MG63 (cell line): ENCODE measurements around the gene HNRNPF. TPM values are rescaled to one million over a fixed set of nuclear protein-coding genes. Genes with fewer than 3 reads are reported as not detected.

Experiments
- DNase-seq: peaks from one replicate; pipeline ENCODE4 v3.0.0-alpha.2; 2020
- H3K27me3 ChIP-seq: fragments of 250-450 bp; sonication (Bioruptor Pico); 2 replicates; pipeline ENCODE4 v1.5.1; 2020; ENCODE audit warnings: mild to moderate bottlenecking, moderate library complexity
- H3K36me3 ChIP-seq: fragments of 250-450 bp; sonication (Bioruptor Pico); 2 replicates; pipeline ENCODE4 v1.5.1; 2020; ENCODE audit warnings: mild to moderate bottlenecking, moderate library complexity
- H3K4me3 ChIP-seq: fragments of 250-450 bp; sonication (Bioruptor Pico); 2 replicates; pipeline ENCODE4 v1.5.1; 2020; ENCODE audit warnings: mild to moderate bottlenecking, moderate library complexity
- H3K9me3 ChIP-seq: fragments of 250-450 bp; sonication (Bioruptor Pico); 2 replicates; pipeline ENCODE4 v1.5.1; 2020; ENCODE audit warnings: mild to moderate bottlenecking, moderate library complexity
- total RNA-seq: library from RNA; depleted of rRNA; stranded (reverse); fragments of >200 nt; shearing (Covaris generic); gene quantifications from 2 replicates; pipeline ENCODE4 v1.2.3, GENCODE V29; 2014; ENCODE audit warnings: low replicate concordance

Gene HNRNPF
- total RNA-seq, 1 experiment from 2014 or later = 286 TPM

DNA sequence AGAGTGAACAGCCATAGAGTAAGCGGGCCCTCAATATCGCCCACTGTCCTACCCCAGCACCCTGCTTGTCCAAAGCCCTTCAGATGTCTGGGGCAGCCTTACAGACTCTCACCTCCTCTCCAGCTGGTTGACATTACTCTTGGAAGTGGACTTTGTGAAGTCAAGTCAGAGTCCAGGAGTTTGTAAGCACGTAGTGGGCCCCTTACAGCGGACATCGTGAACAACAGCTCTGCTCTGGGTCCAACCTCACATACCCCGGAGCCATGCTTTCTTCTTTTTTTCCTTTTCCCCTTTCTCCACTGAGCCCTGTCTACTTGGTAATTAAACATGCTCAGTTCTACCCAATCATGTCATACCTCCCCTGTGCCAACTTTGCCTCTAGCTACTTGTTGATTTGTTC is 17.5 kb downstream of the HNRNPF start:
- Histone ChIP-seq H3K27me3 (no peaks in the 10 kb centered on the region), H3K4me3 (no peak overlapping the region), H3K36me3 (peaks cover 98% of the 10 kb centered on the region), H3K9me3 (no peaks in the 10 kb centered on the region)
- DNase-seq = no peak

DNA sequence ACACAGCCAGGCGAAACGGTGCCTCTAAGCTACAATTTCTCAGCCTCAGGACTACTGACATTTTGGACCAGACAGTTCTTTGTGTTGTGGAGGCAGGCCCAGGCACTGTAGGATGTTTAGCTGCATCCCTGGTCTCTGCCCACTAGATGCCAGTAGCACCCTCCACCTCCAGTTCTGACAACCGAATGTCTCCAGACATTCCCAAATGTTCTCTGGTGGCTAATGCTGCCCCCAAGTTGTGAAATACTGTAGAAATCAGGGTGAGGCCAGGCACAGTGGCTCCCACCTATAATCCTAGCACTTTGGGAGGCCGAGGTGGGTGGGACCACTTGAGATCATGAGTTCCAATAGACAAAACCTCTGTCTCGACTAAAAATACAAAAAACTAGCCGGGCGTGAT is 18.2 kb downstream of the HNRNPF start:
- no peak for DNase-seq
- H3K4me3 ChIP-seq = no peak overlapping the region
- H3K9me3 ChIP-seq = no peaks in the 10 kb centered on the region
- H3K36me3 ChIP-seq = peaks cover 99% of the 10 kb centered on the region
- H3K27me3 ChIP-seq = no peaks in the 10 kb centered on the region

DNA sequence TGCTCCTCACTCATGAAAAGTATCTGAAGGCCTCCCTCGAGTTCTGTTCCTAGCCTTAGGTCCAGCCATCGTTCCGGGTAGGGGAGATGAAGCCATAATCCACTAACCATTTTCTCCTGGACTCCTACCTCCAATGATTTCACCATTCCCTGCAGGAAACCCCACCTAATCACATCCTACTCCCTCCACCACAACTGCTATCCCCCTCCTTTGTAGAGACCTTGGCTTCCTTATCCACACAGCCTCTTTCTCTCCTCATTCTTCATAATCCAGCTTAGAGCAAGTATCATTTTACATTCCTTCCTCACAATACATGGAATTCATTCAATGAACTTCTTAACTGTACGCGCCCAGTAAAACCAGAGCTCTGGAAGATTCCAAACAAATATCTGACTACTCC is 18.7 kb downstream of the HNRNPF start:
- Histone ChIP-seq H3K9me3 (no peaks in the 10 kb centered on the region), H3K27me3 (no peaks in the 10 kb centered on the region), H3K4me3 (no peak overlapping the region), H3K36me3 (peaks cover 99% of the 10 kb centered on the region)
- DNase-seq = no peak

DNA sequence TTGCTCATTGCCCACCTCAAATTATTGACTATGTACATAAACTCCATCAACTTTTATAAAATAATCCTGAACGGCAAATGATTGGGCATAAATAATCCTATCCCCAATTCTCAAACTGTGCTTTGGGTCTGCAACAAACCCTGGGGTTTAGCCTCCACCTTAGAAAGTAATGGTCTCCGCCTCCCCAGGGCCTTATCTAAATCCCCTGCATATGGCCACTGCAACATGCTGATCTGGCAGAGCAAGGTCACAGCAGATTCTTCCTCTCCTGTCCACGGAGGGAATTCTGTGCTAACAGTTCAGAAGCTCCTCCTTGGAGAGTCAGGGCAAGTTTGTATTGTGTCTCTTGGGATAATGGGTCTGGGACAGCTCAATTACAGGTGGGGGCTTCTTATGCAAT is 19.1 kb downstream of the HNRNPF start:
- DNase-seq = no peak
- no peaks in the 10 kb centered on the region for H3K27me3 ChIP-seq
- no peaks in the 10 kb centered on the region for H3K9me3 ChIP-seq
- no peak overlapping the region for H3K4me3 ChIP-seq
- peaks cover 99% of the 10 kb centered on the region for H3K36me3 ChIP-seq

DNA sequence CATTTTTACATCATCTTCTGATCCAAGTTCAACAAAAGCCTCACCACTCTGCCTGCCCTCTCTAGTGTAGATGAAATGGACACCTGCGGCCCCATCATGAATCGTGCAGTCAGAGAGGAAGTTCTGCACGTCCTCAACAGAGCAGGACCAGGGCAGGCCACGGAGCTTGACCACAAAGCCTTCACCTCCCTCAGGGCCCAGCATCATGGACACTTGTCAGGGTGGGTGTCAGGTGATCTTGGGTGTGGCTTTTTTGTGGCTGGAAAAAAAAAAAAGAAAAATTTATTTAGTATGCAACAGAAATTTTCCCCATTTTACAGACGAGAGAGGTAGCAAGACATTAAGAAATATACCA is 21.3 kb downstream of the HNRNPF start:
- Histone ChIP-seq H3K9me3 (no peaks in the 10 kb centered on the region), H3K36me3 (peaks cover 77% of the 10 kb centered on the region)
- no peak for DNase-seq

DNA sequence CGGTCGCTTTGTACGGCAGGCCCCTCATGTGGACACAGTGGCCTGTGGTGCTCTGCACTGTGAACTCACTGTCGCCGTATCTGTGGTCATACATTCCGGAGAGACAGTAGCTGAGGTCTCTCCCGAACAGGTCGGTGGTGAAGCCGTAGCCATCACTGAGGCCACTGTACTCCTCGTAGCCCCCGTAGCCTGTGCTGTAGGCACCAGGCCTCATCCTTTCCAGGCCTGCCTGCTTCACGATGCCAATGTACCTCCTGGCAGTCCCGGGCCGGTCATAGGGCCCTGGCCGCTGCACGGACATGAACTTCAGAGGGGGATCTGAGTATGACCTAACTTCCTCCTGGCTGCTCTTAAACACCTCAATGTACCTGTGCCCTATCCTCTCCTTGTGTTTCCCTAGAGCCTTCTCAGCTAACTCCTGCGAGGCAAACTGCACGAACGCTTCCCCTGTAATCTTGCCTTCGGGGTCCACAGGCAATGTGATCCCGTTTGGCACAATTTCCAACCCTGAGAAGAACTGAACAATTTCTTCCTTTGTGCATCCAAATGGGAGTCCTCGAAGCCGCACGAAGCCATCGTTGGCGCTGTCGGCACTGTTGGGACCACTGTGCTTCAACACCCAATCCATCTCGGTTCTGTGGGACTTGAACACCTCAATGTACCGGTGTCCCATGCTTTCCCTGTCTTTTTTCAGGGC is 21.9 kb downstream of the HNRNPF start:
- Histone ChIP-seq H3K9me3 (no peaks in the 10 kb centered on the region), H3K27me3 (no peaks in the 10 kb centered on the region), H3K4me3 (no peak overlapping the region), H3K36me3 (peaks cover 72% of the 10 kb centered on the region)
- no peak for DNase-seq

More for the DNA sequence above, 21.3 kb downstream of the HNRNPF start:
- no peak overlapping the region for H3K4me3 ChIP-seq
- H3K27me3 ChIP-seq = no peaks in the 10 kb centered on the region

DNA sequence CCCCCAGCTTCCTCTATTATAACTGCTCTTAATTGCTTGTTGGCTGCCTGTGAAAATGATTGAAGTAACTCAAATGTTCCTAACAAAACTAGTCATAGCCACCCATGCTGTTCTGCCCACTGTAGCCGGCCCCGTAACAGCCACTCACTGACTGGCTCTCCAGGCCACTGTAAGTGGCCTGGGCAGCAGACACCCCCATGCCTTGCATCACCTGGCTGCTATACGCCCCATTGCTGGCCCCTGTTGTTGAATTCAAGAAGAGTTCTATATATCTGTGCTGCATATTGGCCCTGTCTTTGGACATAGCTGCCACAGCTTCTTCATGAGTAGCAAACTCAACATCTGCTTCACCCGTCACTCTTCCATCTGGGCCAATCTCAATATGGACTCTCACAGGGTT is 22.4 kb downstream of the HNRNPF start:
- Histone ChIP-seq H3K27me3 (no peaks in the 10 kb centered on the region), H3K4me3 (no peak overlapping the region), H3K36me3 (peaks cover 66% of the 10 kb centered on the region), H3K9me3 (no peaks in the 10 kb centered on the region)
- no peak for DNase-seq

DNA sequence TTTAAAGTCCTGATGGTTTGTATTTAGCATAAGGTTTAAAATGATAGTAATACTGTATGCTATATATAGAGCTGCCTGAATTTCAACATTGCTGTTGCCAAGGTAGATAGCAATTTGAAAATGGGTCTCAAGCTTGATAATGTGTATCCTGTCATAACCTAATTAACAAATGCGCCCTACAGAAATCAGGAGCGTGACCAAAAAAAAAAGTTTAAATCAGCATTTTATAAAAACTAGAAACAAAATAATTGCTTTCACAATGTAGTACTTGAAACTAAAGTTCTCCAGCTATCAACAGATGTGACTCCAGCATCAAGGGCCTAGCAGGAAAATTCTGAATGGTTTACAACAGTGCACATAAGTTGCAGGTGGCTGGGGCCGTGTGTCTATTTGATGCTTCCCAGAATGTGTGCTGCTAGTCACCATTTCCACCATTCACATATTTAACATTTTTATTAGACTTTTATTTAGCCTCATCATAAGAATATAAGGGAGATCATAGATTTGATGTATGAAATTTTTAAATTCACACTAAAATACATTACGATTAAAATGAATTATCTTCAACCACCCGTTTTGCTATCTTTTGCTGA is 23.5 kb downstream of the HNRNPF start:
- Histone ChIP-seq H3K36me3 (peaks cover 56% of the 10 kb centered on the region), H3K27me3 (no peaks in the 10 kb centered on the region), H3K9me3 (no peaks in the 10 kb centered on the region), H3K4me3 (no peak overlapping the region)
- DNase-seq = no peak

DNA sequence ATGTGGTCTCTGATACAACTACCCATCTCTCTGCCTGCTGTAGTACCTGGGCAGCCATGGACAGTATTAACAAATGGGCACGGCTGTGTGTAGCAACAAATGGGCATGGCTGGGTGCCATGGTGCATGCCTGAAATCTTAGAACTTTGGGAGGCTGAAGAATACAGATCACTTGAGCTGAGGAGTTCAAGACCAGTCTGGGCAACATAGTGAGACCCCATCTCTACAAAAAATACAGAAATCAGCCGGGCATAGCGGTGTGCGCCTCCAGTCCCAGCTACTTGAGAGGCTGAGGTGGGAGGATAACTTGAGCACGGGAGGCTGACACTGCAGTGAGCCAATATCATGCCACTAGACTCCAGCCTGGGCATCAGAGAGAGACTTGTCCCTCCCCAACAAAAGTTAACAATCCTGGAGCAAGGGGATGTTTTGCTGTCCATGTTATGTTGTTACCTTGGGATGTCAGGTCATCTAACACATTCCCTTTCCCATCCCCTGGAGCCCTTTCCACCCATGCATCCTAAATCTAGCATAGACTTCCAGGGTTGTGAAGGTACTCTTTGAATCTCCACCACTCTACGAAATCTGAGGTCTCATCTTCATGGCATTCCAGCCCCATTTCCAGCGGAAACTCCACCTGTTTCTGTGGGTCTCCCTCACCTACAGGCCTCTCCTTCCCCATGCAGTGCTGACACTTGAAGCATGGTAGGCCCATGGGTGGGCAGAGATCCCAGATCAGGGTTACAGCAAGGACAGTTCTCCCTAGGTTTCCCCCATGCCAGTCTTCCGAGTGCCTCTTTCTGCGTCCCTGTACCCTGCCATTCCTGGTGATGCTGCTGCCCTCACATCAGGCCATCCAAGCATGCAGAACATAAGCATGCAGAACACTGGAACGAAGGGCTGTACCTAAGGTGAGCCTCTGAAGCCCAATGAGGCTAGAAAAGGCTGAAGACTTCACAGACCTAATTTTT is 24.4 kb downstream of the HNRNPF start:
- peaks cover 46% of the 10 kb centered on the region for H3K36me3 ChIP-seq
- no peak overlapping the region for H3K4me3 ChIP-seq
- no peak for DNase-seq
- H3K27me3 ChIP-seq = no peaks in the 10 kb centered on the region
- H3K9me3 ChIP-seq = no peaks in the 10 kb centered on the region

DNA sequence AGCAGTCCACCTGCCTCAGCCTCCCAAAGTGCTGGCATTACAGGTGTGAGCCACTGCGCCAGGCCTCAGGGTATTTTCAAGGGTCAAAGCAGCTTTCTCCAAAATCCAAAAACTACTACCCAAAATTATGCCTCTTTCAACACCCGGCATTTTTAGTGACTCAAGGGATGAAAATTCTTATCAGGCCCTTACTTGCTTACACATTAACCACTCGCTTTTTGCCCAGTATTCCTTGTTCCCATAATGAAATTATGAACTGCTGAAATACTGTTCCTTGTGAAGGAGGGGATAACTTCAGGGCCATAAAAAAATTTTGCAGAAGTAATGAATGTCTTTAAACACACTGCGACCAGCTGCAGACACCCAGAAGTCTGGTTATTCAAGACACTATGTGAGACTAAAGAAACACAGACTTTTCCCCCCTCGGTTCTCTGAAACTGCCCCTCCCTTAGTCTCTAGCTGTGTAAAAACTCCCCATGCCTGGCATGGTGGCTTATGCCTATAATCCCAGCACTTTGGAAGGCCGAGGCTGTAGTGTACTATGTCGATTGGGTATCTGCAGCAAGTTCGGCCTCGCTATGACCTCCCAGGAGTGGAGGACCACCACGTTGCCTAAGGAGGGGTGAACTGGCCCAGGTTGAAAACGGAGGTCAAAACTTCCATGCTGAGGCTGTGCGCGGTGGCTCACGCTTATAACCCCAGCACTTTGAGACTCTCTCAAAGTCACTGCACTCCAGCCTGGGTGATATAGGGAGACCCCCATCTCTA is 25.6 kb downstream of the HNRNPF start:
- no peaks in the 10 kb centered on the region for H3K27me3 ChIP-seq
- no peaks in the 10 kb centered on the region for H3K9me3 ChIP-seq
- no peak for DNase-seq
- no peak overlapping the region for H3K4me3 ChIP-seq
- H3K36me3 ChIP-seq = peaks cover 36% of the 10 kb centered on the region

DNA sequence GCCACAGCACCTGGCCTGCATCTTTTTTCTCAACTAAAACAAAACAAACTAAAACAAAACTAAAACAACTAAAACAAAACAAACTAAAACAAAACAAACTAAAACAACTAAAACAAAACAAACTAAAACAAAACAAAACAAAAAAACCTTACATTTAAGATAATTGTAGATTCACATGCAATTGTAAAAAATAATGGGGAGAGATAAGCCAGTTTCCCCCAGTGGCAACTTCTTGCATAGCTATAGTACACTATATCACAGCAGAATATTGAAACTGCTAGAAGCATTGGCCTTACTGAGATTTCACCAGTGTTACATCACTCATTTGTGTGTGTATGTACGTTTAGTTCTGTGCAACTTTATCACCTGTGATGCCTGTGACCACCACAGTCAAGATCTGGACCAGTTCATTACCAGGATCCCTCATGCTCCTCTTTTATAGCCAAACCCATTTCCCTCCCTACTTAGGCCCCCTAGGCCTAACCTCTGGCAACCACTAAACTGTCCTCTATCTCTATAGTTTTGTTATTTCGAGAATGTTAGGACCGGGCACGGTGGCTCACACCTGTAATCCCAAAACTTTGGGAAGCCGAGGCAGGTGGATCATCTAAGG is 28.3 kb downstream of the HNRNPF start:
- no peaks in the 10 kb centered on the region for H3K27me3 ChIP-seq
- H3K9me3 ChIP-seq = no peaks in the 10 kb centered on the region
- DNase-seq = no peak
- H3K4me3 ChIP-seq = no peak overlapping the region
- peaks cover 9% of the 10 kb centered on the region for H3K36me3 ChIP-seq

DNA sequence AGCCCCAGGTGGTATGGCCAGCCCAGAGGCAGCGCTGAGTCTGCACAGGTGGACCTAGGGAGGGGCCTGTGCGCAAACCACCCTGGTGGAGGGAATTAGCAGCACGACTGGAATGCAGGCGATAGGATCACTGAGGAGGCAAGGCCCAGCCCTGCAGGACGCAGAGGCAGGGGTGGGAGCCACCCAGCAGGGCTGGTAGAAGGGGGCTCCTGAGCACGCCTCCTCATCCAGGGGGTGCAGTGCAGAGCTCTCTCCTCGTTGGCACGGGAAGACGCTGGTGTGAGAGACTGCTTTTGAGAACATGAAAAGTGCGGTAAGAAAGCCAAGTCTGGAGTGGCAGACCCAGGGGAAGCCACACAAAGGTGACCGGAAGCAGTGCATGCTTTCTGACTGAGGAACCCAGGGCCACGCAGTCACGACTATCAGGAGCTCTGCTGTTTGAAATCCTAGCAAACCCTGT is 31.5 kb downstream of the HNRNPF start:
- H3K9me3 ChIP-seq = no peaks in the 10 kb centered on the region
- no peaks in the 10 kb centered on the region for H3K36me3 ChIP-seq
- H3K27me3 ChIP-seq = no peaks in the 10 kb centered on the region
- no peak overlapping the region for H3K4me3 ChIP-seq
- no peak for DNase-seq

DNA sequence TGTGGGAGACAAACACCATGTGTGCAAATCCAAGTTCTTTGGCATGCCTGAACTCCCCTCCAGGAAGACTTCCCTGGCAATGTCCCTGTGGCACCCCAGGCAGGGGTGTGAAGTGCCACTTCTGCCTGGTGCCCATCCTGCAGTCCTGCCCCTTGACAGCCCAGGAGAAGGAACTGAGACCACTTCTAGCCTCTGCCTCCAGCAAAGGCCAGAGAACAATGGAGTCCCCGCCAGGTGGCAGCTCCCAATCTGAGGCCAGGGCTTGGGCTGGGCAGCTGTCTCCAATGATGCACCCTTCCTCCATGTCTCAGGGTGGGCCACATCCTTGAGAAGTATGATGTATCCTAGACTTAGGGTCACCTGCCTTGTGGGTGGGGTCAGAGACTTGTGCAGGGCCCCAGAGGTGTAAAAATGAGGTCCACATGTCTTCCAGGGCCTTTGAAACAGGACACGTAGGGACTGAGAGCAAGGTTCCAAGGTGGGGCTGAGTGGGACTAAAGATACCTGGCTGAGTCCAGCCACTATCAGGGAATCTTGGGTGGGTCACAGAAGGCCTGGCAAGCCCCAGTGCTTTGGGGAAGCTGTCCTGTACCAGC is 32.1 kb downstream of the HNRNPF start:
- Histone ChIP-seq H3K9me3 (no peaks in the 10 kb centered on the region), H3K36me3 (no peaks in the 10 kb centered on the region), H3K4me3 (no peak overlapping the region), H3K27me3 (no peaks in the 10 kb centered on the region)
- DNase-seq = no peak

DNA sequence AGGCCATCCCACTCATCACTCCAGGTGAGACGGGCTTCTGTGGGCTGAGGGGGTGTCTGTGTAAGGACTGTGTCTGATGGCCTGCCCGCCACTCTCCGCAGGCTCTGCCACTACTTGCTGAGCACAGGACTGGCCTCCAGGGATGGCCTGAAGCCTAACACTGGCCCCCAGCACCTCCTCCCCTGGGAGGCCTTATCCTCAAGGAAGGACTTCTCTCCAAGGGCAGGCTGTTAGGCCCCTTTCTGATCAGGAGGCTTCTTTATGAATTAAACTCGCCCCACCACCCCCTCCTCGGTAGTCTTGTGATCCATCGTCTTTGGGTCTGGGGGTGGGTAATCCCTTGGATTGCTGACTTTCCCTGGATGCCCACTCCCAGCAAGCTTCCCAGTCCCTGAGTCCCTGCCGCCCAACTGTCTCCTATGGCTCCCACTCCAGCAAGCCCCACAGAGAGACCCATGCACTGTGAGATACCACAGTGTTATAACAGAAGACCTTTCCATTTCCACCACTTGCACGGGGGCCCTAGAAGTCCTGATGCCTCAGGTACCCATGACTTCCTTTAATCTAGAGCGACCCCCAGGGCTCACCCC is 32.8 kb downstream of the HNRNPF start:
- Histone ChIP-seq H3K36me3 (no peaks in the 10 kb centered on the region), H3K4me3 (no peak overlapping the region), H3K9me3 (no peaks in the 10 kb centered on the region), H3K27me3 (no peaks in the 10 kb centered on the region)
- no peak for DNase-seq

DNA sequence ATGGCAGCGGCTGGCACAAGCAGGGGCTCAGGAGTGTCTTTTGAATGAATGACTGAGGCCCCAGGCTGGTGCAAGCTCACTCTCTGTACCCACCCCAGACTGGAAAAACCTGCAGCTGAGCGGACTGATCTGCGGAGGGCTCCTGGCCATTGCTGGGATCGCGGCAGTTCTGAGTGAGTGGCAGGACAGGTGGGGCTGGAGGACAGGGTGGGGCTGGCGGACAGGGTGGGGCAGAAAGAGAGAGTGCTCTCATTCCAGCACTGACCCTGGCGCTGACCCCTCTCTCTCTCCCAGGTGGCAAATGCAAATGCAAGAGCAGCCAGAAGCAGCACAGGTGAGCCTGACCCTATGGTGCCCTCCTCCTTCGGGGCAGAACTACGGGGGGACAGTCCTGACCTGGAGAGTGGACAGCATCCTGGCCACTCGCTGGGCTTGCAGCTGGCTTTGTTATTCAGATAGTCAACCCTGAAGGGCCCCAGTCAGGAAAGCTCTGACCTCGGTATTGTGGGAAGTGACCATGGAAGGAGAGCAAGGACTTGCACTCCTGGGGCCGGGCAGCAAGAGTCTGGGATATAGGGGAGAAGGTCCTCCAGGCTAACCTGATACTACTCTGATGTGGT is 33.5 kb downstream of the HNRNPF start:
- H3K27me3 ChIP-seq = no peaks in the 10 kb centered on the region
- DNase-seq = no peak
- H3K9me3 ChIP-seq = no peaks in the 10 kb centered on the region
- H3K4me3 ChIP-seq = no peak overlapping the region
- H3K36me3 ChIP-seq = no peaks in the 10 kb centered on the region
